KMS-11 (cell line): Measurements from ENCODE around the gene NDUFB7.

Source experiments
- H2AFZ ChIP-seq: fragments of 200-600 bp; sonication (generic); 2 replicates; pipeline ENCODE4 v1.6.1; 2016; ENCODE audit warnings: antibody characterized with exemption, mixed run types, low read depth
- H3K27ac ChIP-seq: fragments of 200-600 bp; sonication (generic); 2 replicates; pipeline ENCODE4 v1.6.1; 2016; ENCODE audit warnings: mild to moderate bottlenecking, mixed run types
- H3K27me3 ChIP-seq: fragments of 200-600 bp; sonication (generic); 2 replicates; pipeline ENCODE4 v1.6.1; 2017; ENCODE audit warnings: mild to moderate bottlenecking, low read depth, mixed run types, moderate library complexity; ENCODE audit not compliant: insufficient read depth
- H3K36me3 ChIP-seq: fragments of 200-600 bp; sonication (generic); 2 replicates; pipeline ENCODE4 v1.6.1; 2017; ENCODE audit warnings: mild to moderate bottlenecking, mixed run types; ENCODE audit not compliant: insufficient read depth
- H3K4me1 ChIP-seq: fragments of 200-600 bp; sonication (generic); 2 replicates; pipeline ENCODE4 v1.6.1; 2016; ENCODE audit warnings: mild to moderate bottlenecking, low read depth, mixed run types; ENCODE audit not compliant: poor library complexity, severe bottlenecking
- H3K4me2 ChIP-seq: fragments of 200-600 bp; sonication (generic); 2 replicates; pipeline ENCODE4 v1.7.0; 2016; ENCODE audit warnings: mild to moderate bottlenecking, mixed run types
- H3K4me3 ChIP-seq: fragments of 200-600 bp; sonication (generic); IDR thresholded peaks from 2 replicates; pipeline ENCODE4 v1.6.1; 2017; ENCODE audit warnings: low read depth, low read length, mixed read lengths; ENCODE audit not compliant: insufficient read depth
- H3K79me2 ChIP-seq: fragments of 200-600 bp; sonication (generic); 2 replicates; pipeline ENCODE4 v1.6.1; 2016; ENCODE audit warnings: low read depth, mixed run types; ENCODE audit not compliant: insufficient read depth
- H3K9ac ChIP-seq: fragments of 200-600 bp; sonication (generic); 2 replicates; pipeline ENCODE4 v1.6.1; 2016; ENCODE audit warnings: mild to moderate bottlenecking, mixed run types
- H4K20me1 ChIP-seq: fragments of 200-600 bp; sonication (generic); 2 replicates; pipeline ENCODE4 v1.6.1; 2016; ENCODE audit warnings: mild to moderate bottlenecking, mixed run types; ENCODE audit not compliant: insufficient read depth
- TF ChIP-seq, protein P1 (sequence below): fragments of 200-600 bp; sonication (generic); conservative IDR thresholded peaks from 2 replicates; pipeline ENCODE4 v1.6.1; 2017; ENCODE audit warnings: low read depth, mild to moderate bottlenecking, antibody characterized with exemption, low read length, moderate library complexity, mixed read lengths

The NDUFB7 gene

DNA sequence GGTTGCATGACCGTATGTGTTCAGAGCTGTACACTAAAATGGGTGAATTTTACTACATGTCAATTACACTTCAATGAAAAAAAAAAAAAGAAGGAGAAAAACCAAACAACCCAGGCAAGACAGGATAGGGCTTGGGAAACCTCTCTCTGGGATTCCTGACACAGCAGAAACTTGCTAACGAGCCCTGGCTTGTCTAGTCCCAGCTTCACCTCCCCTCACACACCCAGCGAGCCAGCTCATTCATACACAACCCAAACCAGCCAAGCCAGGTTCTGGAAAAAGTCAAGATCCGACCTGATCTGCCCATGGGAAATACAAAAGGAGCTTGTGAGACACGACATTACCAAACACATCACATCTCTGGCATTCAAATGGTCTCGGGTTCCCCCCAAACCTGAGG lies 46.1 kb downstream of the NDUFB7 start:
- no peak overlapping the region for H3K27ac ChIP-seq
- TF ChIP-seq, protein P1, sequence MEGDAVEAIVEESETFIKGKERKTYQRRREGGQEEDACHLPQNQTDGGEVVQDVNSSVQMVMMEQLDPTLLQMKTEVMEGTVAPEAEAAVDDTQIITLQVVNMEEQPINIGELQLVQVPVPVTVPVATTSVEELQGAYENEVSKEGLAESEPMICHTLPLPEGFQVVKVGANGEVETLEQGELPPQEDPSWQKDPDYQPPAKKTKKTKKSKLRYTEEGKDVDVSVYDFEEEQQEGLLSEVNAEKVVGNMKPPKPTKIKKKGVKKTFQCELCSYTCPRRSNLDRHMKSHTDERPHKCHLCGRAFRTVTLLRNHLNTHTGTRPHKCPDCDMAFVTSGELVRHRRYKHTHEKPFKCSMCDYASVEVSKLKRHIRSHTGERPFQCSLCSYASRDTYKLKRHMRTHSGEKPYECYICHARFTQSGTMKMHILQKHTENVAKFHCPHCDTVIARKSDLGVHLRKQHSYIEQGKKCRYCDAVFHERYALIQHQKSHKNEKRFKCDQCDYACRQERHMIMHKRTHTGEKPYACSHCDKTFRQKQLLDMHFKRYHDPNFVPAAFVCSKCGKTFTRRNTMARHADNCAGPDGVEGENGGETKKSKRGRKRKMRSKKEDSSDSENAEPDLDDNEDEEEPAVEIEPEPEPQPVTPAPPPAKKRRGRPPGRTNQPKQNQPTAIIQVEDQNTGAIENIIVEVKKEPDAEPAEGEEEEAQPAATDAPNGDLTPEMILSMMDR = no peak
- no peak overlapping the region for H3K9ac ChIP-seq
- H2AFZ ChIP-seq = no peak overlapping the region
- H4K20me1 ChIP-seq = no peaks in the 10 kb centered on the region
- no peaks in the 10 kb centered on the region for H3K27me3 ChIP-seq
- no peaks in the 10 kb centered on the region for H3K36me3 ChIP-seq
- H3K79me2 ChIP-seq = peaks cover 10% of the 10 kb centered on the region
- H3K4me2 ChIP-seq = no peak overlapping the region
- no peak overlapping the region for H3K4me3 ChIP-seq
- peaks cover 9% of the 10 kb centered on the region for H3K4me1 ChIP-seq

DNA sequence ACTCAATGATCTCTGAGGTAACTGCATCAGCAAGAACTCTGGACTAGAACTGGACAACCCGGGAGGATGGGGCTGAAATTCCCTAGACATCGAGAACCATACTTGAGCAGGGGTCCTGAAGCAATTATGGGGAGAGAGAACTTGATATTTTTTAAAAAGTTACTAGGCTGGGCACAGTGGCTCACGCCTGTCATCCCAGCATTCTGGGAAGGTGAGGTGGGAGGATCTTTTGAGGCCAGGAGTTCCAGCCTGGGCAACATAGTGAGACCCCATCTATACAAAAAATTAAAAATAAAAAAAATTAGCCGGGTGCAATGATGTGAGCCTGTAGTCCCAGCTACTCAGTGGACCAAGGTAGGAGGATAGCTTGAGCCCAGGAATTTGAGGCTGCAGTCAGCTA lies 51.3 kb downstream of the NDUFB7 start:
- Histone ChIP-seq H3K27me3 (no peaks in the 10 kb centered on the region), H3K36me3 (peaks cover 9% of the 10 kb centered on the region; the same call in 1 of the 2 replicates), H4K20me1 (peaks cover 17% of the 10 kb centered on the region; the same call in 1 of the 2 replicates), H3K27ac (no peak overlapping the region), H3K4me1 (peaks cover 18% of the 10 kb centered on the region), H3K79me2 (peaks cover 23% of the 10 kb centered on the region), H2AFZ (no peak overlapping the region), H3K4me3 (no peak overlapping the region), H3K9ac (no peak overlapping the region), H3K4me2 (no peak overlapping the region)
- TF ChIP-seq, protein P1 = no peak

DNA sequence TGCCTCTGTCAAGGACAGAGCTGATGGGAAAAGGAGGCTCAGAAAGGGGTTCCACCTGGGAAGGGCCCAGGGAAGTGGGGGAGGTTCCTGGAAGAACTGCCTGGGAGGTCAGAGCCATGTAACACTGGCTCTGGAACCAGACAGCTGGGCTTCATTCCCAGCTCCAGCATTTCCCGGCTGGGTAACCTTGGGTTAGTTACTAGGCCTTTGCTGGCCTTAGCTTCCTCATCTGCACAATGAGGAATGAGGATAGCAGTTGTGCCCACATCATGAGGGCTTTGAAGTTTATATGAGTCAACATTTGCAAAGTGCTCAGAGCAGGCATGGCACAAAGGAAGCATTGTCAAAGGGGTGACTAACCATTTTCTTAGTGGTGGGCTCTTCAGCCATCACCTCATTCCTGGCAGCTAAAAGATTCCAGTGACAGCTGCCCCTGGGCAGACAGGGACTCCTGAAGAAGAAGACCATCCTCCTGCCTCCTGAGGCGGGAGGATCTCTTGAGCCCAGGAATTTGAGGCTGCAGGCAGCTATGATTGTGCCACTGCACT lies 51.9 kb downstream of the NDUFB7 start:
- H3K27ac ChIP-seq = no peak overlapping the region
- peaks cover 23% of the 10 kb centered on the region for H3K79me2 ChIP-seq
- TF ChIP-seq, protein P1 = no peak
- peaks cover 10% of the 10 kb centered on the region; the same call in 1 of the 2 replicates for H3K36me3 ChIP-seq
- H3K27me3 ChIP-seq = no peaks in the 10 kb centered on the region
- H3K4me1 ChIP-seq = peaks cover 22% of the 10 kb centered on the region
- no peak overlapping the region for H3K4me2 ChIP-seq
- no peak overlapping the region for H2AFZ ChIP-seq
- H4K20me1 ChIP-seq = peaks cover 17% of the 10 kb centered on the region; the same call in 1 of the 2 replicates
- no peak overlapping the region for H3K4me3 ChIP-seq
- no peak overlapping the region for H3K9ac ChIP-seq

DNA sequence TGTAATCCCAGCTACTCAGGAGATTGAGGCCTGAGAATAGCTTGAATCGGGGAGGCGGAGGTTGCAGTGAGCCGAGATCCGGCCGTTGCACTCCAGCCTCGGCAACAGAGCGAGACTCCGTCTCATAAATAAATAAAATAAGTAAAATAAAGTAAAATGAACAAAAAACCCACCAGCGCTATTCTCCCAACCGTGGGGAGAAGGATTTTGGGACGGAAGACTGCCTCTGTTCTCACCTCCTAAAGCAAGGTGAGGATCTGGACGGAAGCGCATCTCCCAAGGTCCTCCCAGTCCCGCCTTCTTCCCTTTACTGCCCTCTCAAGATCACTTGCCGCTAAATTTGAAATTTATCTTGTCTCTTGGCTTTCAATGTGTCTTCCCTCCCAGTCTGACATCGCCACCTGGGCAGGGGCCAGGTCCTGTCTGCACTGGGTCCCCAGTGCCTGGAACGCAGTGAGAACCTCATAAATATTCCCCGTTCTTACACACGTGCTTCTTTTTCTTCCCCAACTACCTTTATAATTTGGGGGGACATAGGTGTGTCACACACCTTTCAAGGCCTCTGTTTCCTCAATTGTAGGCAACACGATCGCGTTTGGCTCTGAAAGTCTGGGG lies 52.5 kb downstream of the NDUFB7 start:
- H3K79me2 ChIP-seq = peaks cover 23% of the 10 kb centered on the region
- peaks cover 22% of the 10 kb centered on the region for H3K4me1 ChIP-seq
- H3K27ac ChIP-seq = no peak overlapping the region
- no peak overlapping the region for H2AFZ ChIP-seq
- TF ChIP-seq, protein P1 = no peak
- H3K4me3 ChIP-seq = no peak overlapping the region
- no peaks in the 10 kb centered on the region for H3K27me3 ChIP-seq
- peak overlapping the region; percentile 48 for H3K4me2 ChIP-seq
- peaks cover 10% of the 10 kb centered on the region; the same call in 1 of the 2 replicates for H3K36me3 ChIP-seq
- H4K20me1 ChIP-seq = peaks cover 17% of the 10 kb centered on the region; the same call in 1 of the 2 replicates
- H3K9ac ChIP-seq = no peak overlapping the region
